Measurements from ENCODE around the gene DKK2.

- TF ChIP-seq, protein P1, sequence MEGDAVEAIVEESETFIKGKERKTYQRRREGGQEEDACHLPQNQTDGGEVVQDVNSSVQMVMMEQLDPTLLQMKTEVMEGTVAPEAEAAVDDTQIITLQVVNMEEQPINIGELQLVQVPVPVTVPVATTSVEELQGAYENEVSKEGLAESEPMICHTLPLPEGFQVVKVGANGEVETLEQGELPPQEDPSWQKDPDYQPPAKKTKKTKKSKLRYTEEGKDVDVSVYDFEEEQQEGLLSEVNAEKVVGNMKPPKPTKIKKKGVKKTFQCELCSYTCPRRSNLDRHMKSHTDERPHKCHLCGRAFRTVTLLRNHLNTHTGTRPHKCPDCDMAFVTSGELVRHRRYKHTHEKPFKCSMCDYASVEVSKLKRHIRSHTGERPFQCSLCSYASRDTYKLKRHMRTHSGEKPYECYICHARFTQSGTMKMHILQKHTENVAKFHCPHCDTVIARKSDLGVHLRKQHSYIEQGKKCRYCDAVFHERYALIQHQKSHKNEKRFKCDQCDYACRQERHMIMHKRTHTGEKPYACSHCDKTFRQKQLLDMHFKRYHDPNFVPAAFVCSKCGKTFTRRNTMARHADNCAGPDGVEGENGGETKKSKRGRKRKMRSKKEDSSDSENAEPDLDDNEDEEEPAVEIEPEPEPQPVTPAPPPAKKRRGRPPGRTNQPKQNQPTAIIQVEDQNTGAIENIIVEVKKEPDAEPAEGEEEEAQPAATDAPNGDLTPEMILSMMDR (IDR thresholded peaks at IDR 0.05; ENCODE audit: low read depth, low read length) = no peak
- TF ChIP-seq MAX (IDR thresholded peaks at IDR 0.05; ENCODE audit: low read depth, low read length) (no peak), POLR2A (IDR thresholded peaks at IDR 0.05; ENCODE audit: extremely low read depth, insufficient read length) (no peak), MYC (IDR thresholded peaks at IDR 0.05; ENCODE audit: low read depth, low read length) (no peak)
Measured at GRCh38 chr4:106967892-106968291, 68.2 kb downstream of the DKK2 start.
